K562 (cell line): ENCODE measurements around the gene SORBS2. TPM values are rescaled to one million over a fixed set of nuclear protein-coding genes. Genes with fewer than 3 reads are reported as not detected.

Experiments used
- ATAC-seq: fragments of 200-7000 bp; cut with Tn5 transposase; 3 replicates; pipeline ENCODE4 v1.9.1; 2020; ENCODE audit warnings: moderate library complexity
- BruUV-seq: library from RNA; stranded (reverse); fragments of 400-500 nt; replicated peaks from 2 replicates; lab custom pipeline; 2021; lab: Mats Ljungman, UMichigan
- CTCF ChIA-PET: fragments of 300-600 bp; formaldehyde crosslinking; extraction: SDS; loops from one replicate; lab custom pipeline; 2021; ENCODE audit warnings: low intra/inter-chr PET ratio; lab: Yijun Ruan, JAX
- POLR2A ChIA-PET: fragments of 300-600, 350-650 bp; sonication (Branson Sonifier 250); formaldehyde crosslinking; extraction: SDS; loops from one replicate; lab custom pipeline; 2021; ENCODE audit warnings: antibody characterized with exemption, inconsistent platforms; lab: Yijun Ruan, JAX
- DNase-seq, 4 experiments: peaks; one replicate each; pipeline versions ENCODE4 v3.0.0 to v3.0.0-alpha.2; 2011 to 2018; ENCODE audit warnings: low spot score in 3 of 4, mixed read lengths in 3 of 4; ENCODE audit errors: extremely low read depth in 1 of 4
- FAIRE-seq: peaks from 2 replicates; lab custom pipeline; 2011; peaks lifted over from hg19 to GRCh38; lab: Jason Lieb, UNC
- H2AFZ ChIP-seq: 2 replicates; pipeline ENCODE4 v1.6.0; 2011; ENCODE audit warnings: low read depth, low read length, control low read depth, inconsistent platforms
- H3K27ac ChIP-seq: fragments of 200-600 bp; 3 replicates; pipeline ENCODE4 v1.8.0; 2011; ENCODE audit warnings: low read depth, mild to moderate bottlenecking, control low read depth, inconsistent platforms, low read length, moderate library complexity, mixed read lengths; ENCODE audit errors: extremely low read depth
- H3K27me3 ChIP-seq, 2 experiments: fragments of 300-600 bp in 1 of 2; 2 replicates in 1 of 2; 3 replicates in 1 of 2; pipeline versions ENCODE4 v1.6.0 to v1.8.0; 2011; ENCODE audit warnings: inconsistent platforms in 2 of 2, low read length in 2 of 2, mild to moderate bottlenecking in 1 of 2, mixed read lengths in 1 of 2, moderate library complexity in 1 of 2; ENCODE audit not compliant: control insufficient read depth in 2 of 2, insufficient read depth in 2 of 2
- H3K36me3 ChIP-seq: fragments of 300-600 bp; 3 replicates; pipeline ENCODE4 v1.8.0; 2011; ENCODE audit warnings: mild to moderate bottlenecking, low read length, inconsistent platforms; ENCODE audit not compliant: control insufficient read depth, insufficient read depth
- H3K4me1 ChIP-seq, 2 experiments: fragments of 200-600 bp in 1 of 2; replicated peaks in 1 of 2; 2 replicates in 1 of 2; 3 replicates in 1 of 2; pipeline versions ENCODE4 v1.5.1 to v1.8.0; 2011; ENCODE audit warnings: inconsistent platforms in 2 of 2, low read length in 2 of 2, mild to moderate bottlenecking in 1 of 2, mixed read lengths in 1 of 2, moderate library complexity in 1 of 2; ENCODE audit not compliant: control insufficient read depth in 2 of 2, insufficient read depth in 2 of 2
- H3K4me2 ChIP-seq: 2 replicates; pipeline ENCODE4 v1.6.1; 2011; ENCODE audit warnings: low read length, control low read depth, inconsistent platforms, mixed read lengths; ENCODE audit not compliant: insufficient read depth
- H3K4me3 ChIP-seq: fragments of 200-600 bp; sonication (generic), shearing (Covaris generic); 2 replicates; pipeline ENCODE4 v1.5.1; 2016; ENCODE audit warnings: control low read depth, inconsistent platforms
- H3K79me2 ChIP-seq: fragments of 200-600 bp; 3 replicates; pipeline ENCODE4 v1.8.0; 2011; ENCODE audit warnings: low read length, inconsistent platforms; ENCODE audit not compliant: control insufficient read depth, insufficient read depth
- H3K9ac ChIP-seq, 2 experiments: 2 replicates each; pipeline versions ENCODE4 v1.6.0 to v1.6.1; 2011; ENCODE audit warnings: low read depth in 2 of 2, low read length in 2 of 2, control low read depth in 1 of 2, inconsistent platforms in 1 of 2, mild to moderate bottlenecking in 1 of 2, mixed read lengths in 1 of 2; ENCODE audit not compliant: insufficient read depth in 1 of 2
- H3K9me1 ChIP-seq: one replicate; pipeline ENCODE4 v1.6.0; 2011; ENCODE audit warnings: inconsistent platforms, mild to moderate bottlenecking, low read length, moderate library complexity; ENCODE audit not compliant: control insufficient read depth, insufficient read depth
- H3K9me3 ChIP-seq: replicated peaks from 2 replicates; pipeline ENCODE4 v1.5.1; 2011; ENCODE audit warnings: low read depth, low read length, inconsistent platforms; ENCODE audit not compliant: control insufficient read depth, insufficient read depth
- H4K20me1 ChIP-seq: replicated peaks from 2 replicates; pipeline ENCODE4 v1.6.1; 2011; ENCODE audit warnings: low read length, inconsistent platforms, mixed read lengths; ENCODE audit not compliant: control insufficient read depth, insufficient read depth
- C11orf30 ChIP-seq: fragments of 450-650 bp; IDR thresholded peaks from 2 replicates; pipeline ENCODE4 v1.6.1; 2016; ENCODE audit warnings: low read depth, mild to moderate bottlenecking
- CXXC5 ChIP-seq: fragments of 250-450 bp; sonication (Bioruptor Pico); IDR thresholded peaks from 2 replicates; pipeline ENCODE4 v1.8.0; 2022; ENCODE audit warnings: inconsistent platforms, mild to moderate bottlenecking, moderate library complexity
- FOXA3 ChIP-seq, 2 experiments: fragments of 450-650 bp in 1 of 2; sonication (generic) in 1 of 2; formaldehyde crosslinking; IDR thresholded peaks in 1 of 2; conservative IDR thresholded peaks in 1 of 2; 2 replicates each; pipeline versions ENCODE4 v1.4.0 to v1.8.0; 2020 to 2022; ENCODE audit warnings: mild to moderate bottlenecking in 2 of 2, missing genetic modification reagents in 1 of 2
- FUS ChIP-seq: fragments of 200-400 bp; formaldehyde crosslinking; optimal IDR thresholded peaks from 2 replicates; pipeline ENCODE3; 2017; ENCODE audit warnings: low read depth, low read length
- GMEB1 ChIP-seq: fragments of 250-450 bp; sonication (Bioruptor Pico); IDR thresholded peaks from 2 replicates; pipeline ENCODE4 v1.4.0; 2020; ENCODE audit warnings: mild to moderate bottlenecking
- HDAC2 ChIP-seq: fragments of 450-650 bp; IDR thresholded peaks from 2 replicates; pipeline ENCODE4 v1.6.1; 2016; ENCODE audit warnings: mild to moderate bottlenecking
- JUN ChIP-seq, 2 experiments: sonication (generic) in 1 of 2; formaldehyde crosslinking in 1 of 2; IDR thresholded peaks; 2 replicates each; pipeline versions ENCODE4 v1.6.1 to v1.8.0; 2012 to 2022; ENCODE audit warnings: borderline replicate concordance in 2 of 2, mild to moderate bottlenecking in 2 of 2, improper control_type of control experiment in 1 of 2, low read depth in 1 of 2, low read length in 1 of 2, missing genetic modification reagents in 1 of 2
- MAFF ChIP-seq: IDR thresholded peaks from 2 replicates; pipeline ENCODE4 v1.6.1; 2012; ENCODE audit warnings: low read length, improper control_type of control experiment
- MAFG ChIP-seq: fragments of 450-650 bp; conservative IDR thresholded peaks from 2 replicates; pipeline ENCODE4 v1.6.1; 2016; ENCODE audit warnings: missing genetic modification characterization, missing compliant biosample characterization
- MAFK ChIP-seq: IDR thresholded peaks from 2 replicates; pipeline ENCODE4 v1.6.1; 2011; ENCODE audit warnings: low read length, improper control_type of control experiment
- MECOM ChIP-seq: fragments of 250-450 bp; sonication (Bioruptor Pico); IDR thresholded peaks from 2 replicates; pipeline ENCODE4 v1.8.0; 2022; ENCODE audit warnings: inconsistent platforms
- NONO ChIP-seq, 2 experiments: fragments of 200-400 bp in 1 of 2; fragments of 450-650 bp in 1 of 2; formaldehyde crosslinking in 1 of 2; IDR thresholded peaks; 2 replicates each; pipeline ENCODE4 v1.6.1; 2017; ENCODE audit warnings: low read depth in 2 of 2, mild to moderate bottlenecking in 2 of 2, moderate library complexity in 2 of 2, low read length in 1 of 2
- STAG1 ChIP-seq: sonication (generic); formaldehyde crosslinking; IDR thresholded peaks from 2 replicates; pipeline ENCODE4 v1.5.0; 2020; ENCODE audit warnings: missing genetic modification reagents, borderline replicate concordance
- ZNF280B ChIP-seq: fragments of 250-450 bp; sonication (Bioruptor Pico); IDR thresholded peaks from 2 replicates; pipeline ENCODE4 v1.5.1; 2021; ENCODE audit warnings: mild to moderate bottlenecking
- ZNF316 ChIP-seq: fragments of 450-650 bp; IDR thresholded peaks from 2 replicates; pipeline ENCODE4 v1.6.1; 2016
- ZNF395 ChIP-seq: fragments of 200-800 bp; sonication (Bioruptor generic); IDR thresholded peaks from 2 replicates; pipeline ENCODE4 v1.6.1; 2017; ENCODE audit warnings: missing genetic modification characterization, missing compliant biosample characterization
- ZNF695 ChIP-seq: fragments of 450-650 bp; formaldehyde crosslinking; IDR thresholded peaks from 2 replicates; pipeline ENCODE4 v1.4.0; 2020; ENCODE audit warnings: mild to moderate bottlenecking, moderate library complexity
- WGBS: fragments of 100-300 bp; shearing (Covaris generic); methylation state at CpG from one replicate; pipeline ENCODE4 v1.1.6; 2016; ENCODE audit warnings: low coverage, mixed read lengths; ENCODE audit not compliant: insufficient coverage; ENCODE audit errors: missing lambda C conversion rate; 5-methylcytosine and 5-hydroxymethylcytosine counted together
- in situ Hi-C: fragments of 300-500 bp; cut with MboI; formaldehyde crosslinking; loops from 4 replicates; pipeline ENCODE4 v1.15.0; 2018; ENCODE audit warnings: inconsistent platforms, mixed read lengths
- intact Hi-C: fragments of 100-400 bp; cut with micrococcal nuclease; formaldehyde crosslinking; loops from 2 replicates; pipeline ENCODE4 v1.14.2; 2022
- polyA plus RNA-seq, 8 experiments: library from polyadenylated mRNA; depleted of rRNA in 4 of 8; stranded (reverse) in 5 of 8; unstranded in 3 of 8; fragments of >200 nt; fragmentation: Nextera tagmentation in 2 of 8; fragmentation: Illumina TruSeq in 1 of 8; extraction: Ambion mirVana in 2 of 8; extraction: Trizol in 1 of 8; gene quantifications; 2 replicates each; pipeline versions ENCODE4 v1.2.1 to v1.2.3, GENCODE V29; 2011 to 2014; ENCODE audit warnings: inconsistent platforms in 1 of 8, missing spikeins in 1 of 8
- total RNA-seq, 7 experiments: library from RNA; depleted of rRNA in 6 of 7; stranded (reverse); fragments of >200 nt in 6 of 7; fragmentation: Illumina TruSeq in 2 of 7; extraction: Trizol in 2 of 7; gene quantifications; 2 replicates each; pipeline versions ENCODE4 v1.2.1 to v1.2.3, GENCODE V29; 2011 to 2021; ENCODE audit warnings: low replicate concordance in 1 of 7

The SORBS2 gene
- total and polyA plus RNA-seq, 9 of the 15 experiments (the other 6 are each of a cell fraction or from before 2014, with no cell fraction given): 0.29 TPM; not detected in 8

GRCh38 chr4:185826381-185826780 lies 14.4 kb upstream of the SORBS2 start:
- ChIA-PET CTCF (no interaction called here), POLR2A (no interaction called here)
- no TSS peak for BruUV-seq
- no peak overlapping the region for H2AFZ ChIP-seq
- H3K9me3 ChIP-seq: peaks cover 3% of the 10 kb centered on the region; the same call in 1 of the 2 replicates
- no peaks in the 10 kb centered on the region for H3K9me1 ChIP-seq
- peak; percentile 22; the same call in 1 of the 2 replicates for TF ChIP-seq C11orf30
- TF ChIP-seq ZNF395 (CRISPR knock-in tag): no peak
- TF ChIP-seq FOXA3 (CRISPR knock-in tag; conservative IDR thresholded peaks at IDR 0.05 in 1 of 2, IDR thresholded peaks at IDR 0.05 in 1 of 2): no peak
- TF ChIP-seq MAFF: peak; percentile 70
- no peak for TF ChIP-seq STAG1 (CRISPR knock-in tag)
- no peak for TF ChIP-seq FUS
- TF ChIP-seq MAFK: peak; percentile 62
- no peak for TF ChIP-seq GMEB1
- TF ChIP-seq ZNF695 (CRISPR knock-in tag): no peak
- TF ChIP-seq HDAC2: no peak
- no peak for TF ChIP-seq MECOM (CRISPR knock-in tag)
- peak; percentile 41; the same call in 1 of the 2 replicates for TF ChIP-seq MAFG (tag)
- TF ChIP-seq NONO (IDR thresholded peaks at IDR 0.05; ENCODE audit: low read depth in 2 of 2, low read length in 1 of 2): no peak
- peak; percentile 66; the same call in 1 of the 2 replicates for TF ChIP-seq ZNF316
- no peak for TF ChIP-seq JUN (IDR thresholded peaks at IDR 0.05; ENCODE audit: borderline replicate concordance, low read depth, low read length)
- no peak for TF ChIP-seq JUN (CRISPR knock-in tag; IDR thresholded peaks at IDR 0.05; ENCODE audit: borderline replicate concordance)
- no peak for TF ChIP-seq CXXC5 (CRISPR knock-in tag)
- TF ChIP-seq ZNF280B (CRISPR knock-in tag): no peak
- DNase-seq: no peak
- no peak overlapping the region for H3K4me2 ChIP-seq
- in situ Hi-C loops (no loop called here), intact Hi-C loops (no loop called here)
- no peak overlapping the region for H3K4me3 ChIP-seq
- FAIRE-seq: no peak
- H3K9ac ChIP-seq: no peak overlapping the region
- no peaks in the 10 kb centered on the region for H3K27me3 ChIP-seq
- H4K20me1 ChIP-seq: no peaks in the 10 kb centered on the region
- ATAC-seq: no peak
- no peaks in the 10 kb centered on the region for H3K4me1 ChIP-seq
- no peaks in the 10 kb centered on the region for H3K79me2 ChIP-seq
- no peak overlapping the region for H3K27ac ChIP-seq
- 0% methylated on average over 1 of the region's 1 CpG for WGBS
- H3K36me3 ChIP-seq: no peaks in the 10 kb centered on the region
